H1 (cell line): ENCODE data around the gene RHBDD1. TPM values are rescaled to one million over a fixed set of nuclear protein-coding genes. Genes with fewer than 3 reads are reported as not detected.

Source experiments
- CTCF ChIA-PET: fragments of 300-600 bp; sonication (Branson Sonifier 250); formaldehyde crosslinking; loops from one replicate; lab custom pipeline; 2021; ENCODE audit not compliant: partially characterized antibody; lab: Charles Lee
- POLR2A ChIA-PET: fragments of 300-600 bp; sonication (Branson Sonifier 250); formaldehyde crosslinking; loops from one replicate; lab custom pipeline; 2021; ENCODE audit warnings: inconsistent platforms; ENCODE audit not compliant: partially characterized antibody; lab: Charles Lee
- DNase-seq, 2 experiments: peaks; one replicate each; pipeline versions ENCODE4 v3.0.0 to v3.0.0-alpha.2; 2010 to 2022; ENCODE audit warnings: low spot score in 2 of 2, low read depth in 1 of 2, mixed read lengths in 1 of 2
- FAIRE-seq: peaks from 2 replicates; lab custom pipeline; 2011; peaks lifted over from hg19 to GRCh38; lab: Jason Lieb, UNC
- H2AFZ ChIP-seq: 2 replicates; pipeline ENCODE4 v1.8.1; 2012; ENCODE audit warnings: low read length, inconsistent platforms
- H2AK5ac ChIP-seq: 2 replicates; pipeline ENCODE4 v1.6.1; 2013; ENCODE audit warnings: low read depth, low read length
- H2BK120ac ChIP-seq: replicated peaks from 2 replicates; pipeline ENCODE3; 2013; ENCODE audit warnings: low read depth, low read length, inconsistent platforms
- H2BK12ac ChIP-seq: 2 replicates; pipeline ENCODE4 v1.6.1; 2013; ENCODE audit warnings: low read depth, low read length
- H2BK15ac ChIP-seq: 2 replicates; pipeline ENCODE4 v1.6.1; 2013; ENCODE audit warnings: low read length
- H2BK20ac ChIP-seq: 2 replicates; pipeline ENCODE4 v1.6.1; 2013; ENCODE audit warnings: low read length
- H2BK5ac ChIP-seq: 2 replicates; pipeline ENCODE4 v1.6.1; 2013; ENCODE audit warnings: low read depth, low read length
- H3K14ac ChIP-seq: 2 replicates; pipeline ENCODE4 v1.6.1; 2013; ENCODE audit warnings: inconsistent platforms; ENCODE audit not compliant: insufficient read length
- H3K18ac ChIP-seq: 2 replicates; pipeline ENCODE4 v1.6.1; 2013; ENCODE audit warnings: low read length; ENCODE audit errors: extremely low read depth
- H3K23ac ChIP-seq: 2 replicates; pipeline ENCODE4 v1.6.1; 2013; ENCODE audit warnings: inconsistent platforms; ENCODE audit not compliant: insufficient read length
- H3K23me2 ChIP-seq: 2 replicates; pipeline ENCODE4 v1.6.1; 2013; ENCODE audit warnings: low read depth, low read length
- H3K27ac ChIP-seq: 2 replicates; pipeline ENCODE4 v1.6.1; 2011; ENCODE audit warnings: low read depth, low read length, inconsistent platforms
- H3K27me3 ChIP-seq, 4 experiments: replicated peaks in 1 of 4; 1 replicate in 1 of 4; 2 replicates in 3 of 4; pipeline versions ENCODE4 v1.6.1 to v1.8.1; 2011 to 2013; ENCODE audit warnings: low read length in 3 of 4, mild to moderate bottlenecking in 3 of 4, inconsistent platforms in 2 of 4, mixed read lengths in 2 of 4, moderate library complexity in 1 of 4; ENCODE audit not compliant: control insufficient read depth in 3 of 4, insufficient read depth in 3 of 4; ENCODE audit errors: extremely low read depth in 1 of 4
- H3K36me3 ChIP-seq, 4 experiments: 2 replicates each; pipeline versions ENCODE4 v1.6.1 to v1.8.1; 2011 to 2013; ENCODE audit warnings: mild to moderate bottlenecking in 4 of 4, low read length in 3 of 4, moderate library complexity in 2 of 4, control low read depth in 1 of 4, inconsistent platforms in 1 of 4; ENCODE audit not compliant: insufficient read depth in 4 of 4, control insufficient read depth in 2 of 4
- H3K4ac ChIP-seq: replicated peaks from 2 replicates; pipeline ENCODE3; 2013; ENCODE audit warnings: low read length, low read depth, mixed read lengths, inconsistent platforms; ENCODE audit not compliant: insufficient read length
- H3K4me1 ChIP-seq, 4 experiments: replicated peaks in 1 of 4; 1 replicate in 1 of 4; 2 replicates in 3 of 4; pipeline versions ENCODE4 v1.6.1 to v1.8.1; 2011 to 2013; ENCODE audit warnings: low read length in 3 of 4, inconsistent platforms in 2 of 4, mixed read lengths in 1 of 4; ENCODE audit not compliant: insufficient read depth in 4 of 4, control insufficient read depth in 3 of 4
- H3K4me2 ChIP-seq, 2 experiments: 2 replicates each; pipeline versions ENCODE4 v1.6.1 to v1.8.1; 2011 to 2013; ENCODE audit warnings: low read depth in 2 of 2, low read length in 2 of 2, control low read depth in 1 of 2, inconsistent platforms in 1 of 2, mild to moderate bottlenecking in 1 of 2; ENCODE audit not compliant: insufficient read depth in 1 of 2
- H3K4me3 ChIP-seq, 4 experiments: fragments of 200-600, 300-600 bp in 1 of 4; sonication (generic), shearing (Covaris generic), sonication (Bioruptor Twin) in 1 of 4; 2 replicates each; pipeline versions ENCODE4 v1.5.1 to v1.8.1; 2011 to 2016; ENCODE audit warnings: low read length in 4 of 4, low read depth in 3 of 4, control low read depth in 2 of 4, inconsistent platforms in 2 of 4, mild to moderate bottlenecking in 2 of 4, mixed read lengths in 1 of 4, moderate library complexity in 1 of 4; ENCODE audit not compliant: insufficient read depth in 2 of 4; ENCODE audit errors: extremely low read depth in 1 of 4
- H3K56ac ChIP-seq: replicated peaks from 2 replicates; pipeline ENCODE3; 2013; ENCODE audit warnings: low read depth, mild to moderate bottlenecking, mixed read lengths, low read length, inconsistent platforms; ENCODE audit not compliant: insufficient read length
- H3K79me1 ChIP-seq: 2 replicates; pipeline ENCODE4 v1.6.1; 2013; ENCODE audit warnings: low read depth, low read length, control low read depth
- H3K79me2 ChIP-seq, 2 experiments: 2 replicates each; pipeline versions ENCODE4 v1.6.1 to v1.8.1; 2012 to 2013; ENCODE audit warnings: low read length in 2 of 2, mild to moderate bottlenecking in 2 of 2, inconsistent platforms in 1 of 2; ENCODE audit not compliant: insufficient read depth in 2 of 2, control insufficient read depth in 1 of 2
- H3K9ac ChIP-seq, 4 experiments: replicated peaks in 1 of 4; 1 replicate in 1 of 4; 2 replicates in 3 of 4; pipeline versions ENCODE4 v1.6.1 to v1.8.1; 2011 to 2013; ENCODE audit warnings: low read depth in 3 of 4, low read length in 3 of 4, control low read depth in 2 of 4, mild to moderate bottlenecking in 2 of 4, moderate library complexity in 2 of 4, inconsistent platforms in 1 of 4; ENCODE audit errors: extremely low read depth in 1 of 4
- H3K9me3 ChIP-seq, 2 experiments: 2 replicates each; pipeline versions ENCODE4 v1.6.1 to v1.8.1; 2012 to 2013; ENCODE audit warnings: mild to moderate bottlenecking in 2 of 2, moderate library complexity in 2 of 2, control low read depth in 1 of 2, inconsistent platforms in 1 of 2, low read depth in 1 of 2, low read length in 1 of 2, mixed read lengths in 1 of 2; ENCODE audit not compliant: insufficient read depth in 2 of 2
- H4K20me1 ChIP-seq, 2 experiments: replicated peaks in 1 of 2; 2 replicates each; pipeline versions ENCODE3 to v1.8.1; 2011 to 2013; ENCODE audit warnings: inconsistent platforms in 2 of 2, low read length in 2 of 2, mild to moderate bottlenecking in 1 of 2; ENCODE audit not compliant: insufficient read depth in 2 of 2, control insufficient read depth in 1 of 2
- H4K5ac ChIP-seq: 2 replicates; pipeline ENCODE4 v1.6.1; 2013; ENCODE audit warnings: low read length, low read depth, mixed read lengths, inconsistent platforms; ENCODE audit not compliant: insufficient read length
- H4K8ac ChIP-seq: 2 replicates; pipeline ENCODE4 v1.8.0; 2013; ENCODE audit warnings: mild to moderate bottlenecking, moderate library complexity, low read length, inconsistent platforms; ENCODE audit not compliant: insufficient read depth; ENCODE audit errors: extremely low read depth
- H4K91ac ChIP-seq: replicated peaks from 2 replicates; pipeline ENCODE3; 2013; ENCODE audit warnings: low read length, mixed read lengths, inconsistent platforms; ENCODE audit not compliant: insufficient read length
- CBX8 ChIP-seq: fragments of 300-800, 300-1000 bp; sonication (generic); IDR thresholded peaks from 2 replicates; pipeline ENCODE4 v1.7.1; 2016; ENCODE audit warnings: low read depth, low read length, borderline replicate concordance
- WGBS, 2 experiments: shearing (Covaris generic) in 1 of 2; methylation state at CpG; one replicate each; pipeline versions ENCODE4 v1.1.6 to v1.1.7; 2013 to 2015; ENCODE audit warnings: low lambda C conversion rate in 2 of 2, mixed read lengths in 2 of 2, inconsistent platforms in 1 of 2, low coverage in 1 of 2, missing lambda C conversion rate in 1 of 2; ENCODE audit not compliant: insufficient replicate concordance in 2 of 2, insufficient coverage in 1 of 2, insufficient read length in 1 of 2; ENCODE audit errors: extremely low coverage in 1 of 2, missing lambda C conversion rate in 1 of 2; 5-methylcytosine and 5-hydroxymethylcytosine counted together
- polyA plus RNA-seq, 7 experiments: library from polyadenylated mRNA; depleted of rRNA in 3 of 7; stranded (reverse) in 5 of 7; unstranded in 2 of 7; fragments of >200 nt in 5 of 7; fragments of 200-250 nt in 2 of 7; gene quantifications; 1 replicate in 5 of 7; 2 replicates in 1 of 7; 4 replicates in 1 of 7; pipeline versions ENCODE4 v1.2.1 to v1.2.3, GENCODE V29; 2011 to 2013; ENCODE audit warnings: missing spikeins in 2 of 7, mixed read lengths in 2 of 7
- total RNA-seq: library from RNA; stranded (reverse); fragmentation: NEBNext Ultra II Directional; extraction: Animal tissue kit (Norgen Biotek cat#: 25700); gene quantifications from 2 replicates; pipeline ENCODE4 v1.2.1, GENCODE V29; 2021

RHBDD1 gene
- total and polyA plus RNA-seq, 2 of the 8 experiments (the other 6 are each of a cell fraction or from before 2014, with no cell fraction given): 10.5 to 23.1 TPM

DNA sequence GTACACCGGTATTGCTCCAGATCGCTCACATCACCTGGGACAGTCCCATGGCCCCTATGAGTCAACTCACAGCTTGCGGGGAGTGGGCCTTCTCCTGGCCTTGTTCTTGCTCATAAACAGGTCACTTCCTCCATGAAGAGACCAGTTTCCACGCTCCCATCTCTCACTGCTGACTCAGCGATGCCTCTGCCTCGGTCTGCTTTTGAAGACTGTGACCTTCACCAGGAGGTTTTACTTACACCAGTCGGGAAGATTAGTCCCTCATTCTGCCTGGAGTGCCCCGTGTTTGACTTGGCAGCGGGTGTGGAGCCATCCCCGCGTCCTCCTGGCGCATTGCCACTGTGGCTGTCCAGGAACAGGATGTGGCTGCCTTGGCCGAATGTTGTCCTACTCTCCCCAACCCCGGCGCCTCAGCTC lies 159.8 kb downstream of the RHBDD1 start:
- CTCF ChIA-PET: interaction anchor here (0.6 to 2.4 kb wide), 3 partner anchors 11 to 175 kb away, joined by 3 to 10 read pairs (median 3); no protein-coding TSS in a partner anchor
- 91% methylated on average over 14 of the region's 15 CpGs; no CpG with 5 or more reads in 1 of the 2 experiments for WGBS, 2 experiments

More for the DNA sequence above, 159.8 kb downstream of the RHBDD1 start:
- H3K4me1 ChIP-seq: no peaks in the 10 kb centered on the region
- H3K36me3 ChIP-seq: no peaks in the 10 kb centered on the region; a peak in 2 of 8 replicates
- H2BK20ac ChIP-seq: no peak overlapping the region
- no peak overlapping the region for H3K4ac ChIP-seq
- no peak overlapping the region for H2BK15ac ChIP-seq
- no peaks in the 10 kb centered on the region for H3K23me2 ChIP-seq
- H4K8ac ChIP-seq: no peak overlapping the region
- H3K4me2 ChIP-seq: no peak overlapping the region
- H2BK5ac ChIP-seq: no peak overlapping the region
- H4K20me1 ChIP-seq: no peaks in the 10 kb centered on the region
- no peaks in the 10 kb centered on the region for H3K79me1 ChIP-seq
- no peak overlapping the region for H3K18ac ChIP-seq
- TF ChIP-seq CBX8: no peak
- no peak overlapping the region for H2AFZ ChIP-seq
- H2BK12ac ChIP-seq: no peak overlapping the region
- no peak overlapping the region for H3K4me3 ChIP-seq
- H3K56ac ChIP-seq: no peak overlapping the region
- H2AK5ac ChIP-seq: no peak overlapping the region
- H4K5ac ChIP-seq: no peak overlapping the region
- H2BK120ac ChIP-seq: no peak overlapping the region
- no peak overlapping the region for H3K9ac ChIP-seq
- no peaks in the 10 kb centered on the region for H3K9me3 ChIP-seq
- H4K91ac ChIP-seq: no peak overlapping the region
- H3K27ac ChIP-seq: no peak overlapping the region
- H3K23ac ChIP-seq: no peak overlapping the region
- FAIRE-seq (no peak), DNase-seq (no peak)
- H3K27me3 ChIP-seq: no peaks in the 10 kb centered on the region
- no peaks in the 10 kb centered on the region for H3K79me2 ChIP-seq
- no peak overlapping the region for H3K14ac ChIP-seq
- POLR2A ChIA-PET: no interaction called here
